GM19467 (cell line): ENCODE data around the gene STX5.
A peak's percentile ranks its signal among the peaks of the same experiment; 100 is the strongest.
"Not testable (repeated sequence)": the region's sequence is repeated elsewhere in the genome, so short reads cannot be mapped to it uniquely, and the experiment has no call there.

Experiments
- ATAC-seq: cut with Tn5 transposase; IDR thresholded peaks from one replicate; pipeline ENCODE4 v1.9.1; 2021; ENCODE audit warnings: mild to moderate bottlenecking, moderate library complexity; ENCODE audit not compliant: unreplicated experiment

STX5 gene

GRCh38 chr11:62832336-62833234, 734 bp upstream of the STX5 start, which contains the start of gene TEX54:
Gene TEX54 (minus strand): TSS chr11:62832841.
- no peak for ATAC-seq

DNA sequence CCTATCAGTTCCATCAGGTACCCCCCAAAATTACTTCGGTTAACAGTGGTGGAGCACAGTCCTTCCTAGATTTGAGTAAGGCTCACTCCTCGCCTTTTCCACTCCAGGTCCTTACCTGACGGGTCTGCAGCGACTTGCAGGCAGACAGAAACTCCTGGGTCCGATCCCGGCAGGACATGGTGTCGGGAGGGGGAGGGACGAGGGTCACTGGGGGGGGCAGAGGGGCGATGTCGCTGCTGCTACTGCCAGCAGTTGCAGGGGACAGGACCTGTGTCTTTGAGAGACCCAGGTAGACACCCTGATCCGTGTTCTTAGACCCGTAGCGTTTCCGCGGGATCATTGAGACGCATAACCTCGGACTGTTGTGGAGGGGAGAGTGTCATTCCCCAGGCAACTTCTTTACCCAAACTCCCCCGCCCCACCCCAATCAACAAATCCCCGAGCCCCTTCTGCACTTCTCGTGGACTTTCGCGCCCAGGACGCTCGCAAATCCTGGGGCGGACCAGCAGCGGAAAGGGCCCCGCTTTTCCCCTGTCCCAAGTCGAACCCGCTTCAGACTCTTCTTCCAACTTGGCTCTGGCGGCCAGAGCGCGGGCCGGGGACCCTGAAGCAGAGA, 839 bp downstream of the STX5 start:
- no peak for ATAC-seq

DNA sequence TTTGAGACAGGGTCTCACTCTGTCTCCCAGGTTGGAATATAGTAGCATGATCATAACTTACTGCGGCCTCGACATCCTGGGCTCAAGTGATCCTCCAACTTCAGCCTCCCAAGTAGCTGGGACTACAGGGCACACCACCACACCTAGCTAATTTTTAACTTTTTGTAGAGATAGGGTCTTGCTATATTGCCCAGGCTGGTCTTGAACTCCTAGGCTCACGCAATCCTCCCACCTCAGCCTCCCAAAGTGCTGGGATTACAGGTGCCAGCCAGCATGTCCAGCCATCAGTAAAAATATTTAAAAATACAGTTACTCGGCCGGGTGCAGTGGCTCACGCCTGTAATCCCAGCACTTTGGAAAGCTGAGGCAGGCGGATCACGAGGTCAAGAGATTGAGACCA, 3.7 kb downstream of the STX5 start:
- not testable (repeated sequence) for ATAC-seq

DNA sequence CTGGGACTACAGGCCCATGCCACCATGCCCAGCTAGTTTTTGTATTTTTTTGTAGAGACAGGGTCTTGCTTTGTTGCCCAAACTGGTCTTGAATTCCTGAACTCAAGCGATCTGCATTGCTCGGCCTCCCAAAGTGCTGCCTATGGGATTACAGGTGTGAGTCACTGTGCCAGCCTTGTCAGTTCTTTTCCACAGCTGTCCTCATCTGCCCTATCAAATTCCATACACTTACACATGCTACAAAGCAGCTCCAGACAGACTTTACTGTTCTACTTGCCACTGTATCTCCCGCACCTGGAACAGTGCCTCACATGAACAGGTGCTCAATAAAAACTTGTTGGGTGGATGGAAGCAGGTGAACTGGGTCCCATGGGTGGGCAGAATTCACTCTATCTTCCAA, 8.2 kb downstream of the STX5 start:
- no peak for ATAC-seq

- ATAC-seq: no peak
Measured at GRCh38 chr11:62817129-62817528, 14.7 kb downstream of the STX5 start.

GRCh38 chr11:62816557-62816956, 15.3 kb downstream of the STX5 start:
- no peak for ATAC-seq

DNA sequence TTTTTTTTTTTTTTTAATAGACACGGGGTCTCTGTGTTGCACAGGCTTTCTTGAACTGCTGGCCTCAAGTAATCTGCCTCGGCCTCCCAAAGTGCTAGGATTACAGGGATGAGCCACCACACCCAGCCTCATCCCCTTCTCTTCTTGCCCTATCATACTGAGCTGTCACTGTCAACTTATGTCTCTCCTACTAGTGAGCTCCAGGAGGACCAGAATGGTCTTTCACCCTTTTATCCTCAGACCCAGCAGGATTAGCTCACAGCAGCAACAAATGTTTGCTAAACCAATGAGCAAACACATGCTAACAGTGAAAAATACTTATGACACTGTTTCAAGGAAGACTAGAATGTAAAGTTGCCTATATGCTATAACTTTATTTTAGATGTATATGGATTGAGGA, 20.2 kb downstream of the STX5 start:
- ATAC-seq: no peak

DNA sequence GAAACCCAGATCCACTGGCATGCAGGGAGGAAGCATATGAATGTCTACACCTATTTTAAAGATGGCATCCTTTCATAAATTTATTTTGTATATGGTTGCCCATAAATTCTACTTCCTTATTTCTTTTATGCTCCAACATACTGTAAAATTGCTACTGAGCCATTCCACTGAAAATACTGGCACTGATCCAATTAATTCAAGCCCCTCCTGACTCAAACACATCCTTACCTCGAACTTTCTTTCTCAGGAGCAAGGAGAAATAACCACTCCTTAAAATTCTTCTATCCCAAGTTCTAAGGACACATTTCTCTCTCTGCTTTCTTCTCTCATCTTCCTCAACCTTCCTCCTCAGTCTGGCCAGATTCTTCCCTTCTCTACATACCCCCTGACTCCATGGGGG, 21.1 kb downstream of the STX5 start:
- ATAC-seq: no peak

GRCh38 chr11:62806611-62807121, 25.2 kb downstream of the STX5 start:
- ATAC-seq: no peak

- ATAC-seq: no peak
Measured at GRCh38 chr11:62805961-62806441, 25.9 kb downstream of the STX5 start.

GRCh38 chr11:62805076-62805892, 26.6 kb downstream of the STX5 start, which contains the start of gene NXF1:
Gene NXF1 (minus strand): TSS chr11:62805440. CDS start chr11:62805356, 84 bp downstream.
- ATAC-seq: peak; percentile 77

- ATAC-seq: no peak
Measured at GRCh38 chr11:62804310-62805075, 27.4 kb downstream of the STX5 start.

DNA sequence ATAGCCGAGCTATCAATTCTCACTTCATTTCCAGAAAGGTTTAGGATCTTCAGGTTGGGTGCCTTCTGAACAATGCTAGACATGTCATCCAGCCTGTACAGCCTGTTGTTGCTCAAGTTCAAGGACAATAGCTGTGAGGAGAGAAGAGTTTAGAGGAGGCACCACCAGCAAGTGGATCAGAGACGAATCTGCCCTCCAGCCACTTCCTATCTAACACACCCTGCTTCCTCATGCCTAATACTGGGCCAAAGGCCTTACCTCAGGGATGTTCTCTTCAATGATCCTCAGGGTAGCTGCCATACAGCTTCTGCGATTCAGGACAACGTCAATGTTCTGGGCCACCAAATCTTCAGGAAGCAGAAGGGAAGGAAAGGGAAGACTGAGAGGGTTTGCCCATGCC, 30.8 kb downstream of the STX5 start:
- ATAC-seq: no peak

DNA sequence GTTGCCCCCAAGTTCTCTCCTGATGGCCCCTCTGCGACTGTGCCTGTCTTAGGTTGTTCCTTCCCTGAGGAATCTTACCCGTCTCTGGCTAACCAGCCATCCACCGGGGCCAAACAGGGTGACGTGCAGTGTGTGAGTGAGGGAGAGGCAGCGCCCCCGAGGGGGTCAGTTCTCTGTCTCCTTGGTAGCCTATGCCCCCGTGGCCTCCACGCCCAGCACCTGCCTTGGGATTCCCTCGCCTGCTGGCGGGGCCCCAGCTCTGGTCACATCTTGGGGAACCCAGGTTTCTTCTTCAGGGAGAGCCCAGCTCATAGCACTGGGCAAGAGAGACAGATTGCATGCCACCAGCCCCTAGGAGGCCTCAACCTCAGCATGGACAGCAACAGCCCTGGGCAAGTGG, 32.4 kb downstream of the STX5 start:
- ATAC-seq: no peak

DNA sequence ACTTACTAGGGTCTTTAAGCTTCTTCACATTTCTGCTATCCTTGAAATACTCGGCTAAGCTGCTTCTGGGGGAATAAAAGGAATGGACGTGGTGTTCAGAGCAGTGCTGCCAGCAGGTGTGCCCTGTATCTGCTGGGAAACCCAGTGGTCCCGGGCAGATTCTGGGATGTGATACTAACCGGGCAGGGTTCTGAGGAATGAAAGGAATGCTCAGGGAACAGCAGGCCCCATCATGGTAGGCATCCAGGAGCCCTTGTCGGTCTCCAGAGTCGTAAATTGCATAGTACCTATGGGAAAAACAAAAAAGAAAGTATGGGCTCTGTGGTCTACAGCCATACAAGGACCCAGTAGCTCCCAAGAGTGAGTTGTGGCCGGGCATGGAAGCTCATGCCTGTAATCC, 35.6 kb downstream of the STX5 start:
- no peak for ATAC-seq

DNA sequence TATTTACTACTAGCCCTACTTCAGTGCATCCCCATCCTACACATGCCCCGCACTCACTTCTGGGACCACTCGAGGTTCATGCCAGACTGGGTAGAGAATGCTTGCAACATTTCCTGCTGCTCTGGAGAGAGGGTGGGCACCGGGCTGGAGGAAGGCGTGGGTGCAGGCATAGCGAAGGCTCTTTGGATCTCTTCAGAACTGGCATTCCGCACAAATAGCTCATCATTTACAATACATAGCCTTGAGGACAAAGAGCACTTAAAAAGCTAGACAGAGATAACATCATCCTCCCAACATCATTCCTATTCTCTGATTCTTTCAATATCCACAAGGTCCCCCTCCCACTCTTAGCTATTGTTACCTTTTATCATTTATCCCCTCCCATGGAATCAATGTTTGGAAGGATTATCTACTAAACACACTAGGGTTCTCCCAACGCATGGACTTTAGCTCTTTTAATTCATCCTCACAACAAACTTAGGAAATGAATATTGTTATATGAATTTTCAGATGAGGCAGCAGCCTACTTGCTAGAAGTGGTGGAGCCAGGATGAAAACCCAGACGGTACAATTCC, 37.6 kb downstream of the STX5 start:
- no peak for ATAC-seq

DNA sequence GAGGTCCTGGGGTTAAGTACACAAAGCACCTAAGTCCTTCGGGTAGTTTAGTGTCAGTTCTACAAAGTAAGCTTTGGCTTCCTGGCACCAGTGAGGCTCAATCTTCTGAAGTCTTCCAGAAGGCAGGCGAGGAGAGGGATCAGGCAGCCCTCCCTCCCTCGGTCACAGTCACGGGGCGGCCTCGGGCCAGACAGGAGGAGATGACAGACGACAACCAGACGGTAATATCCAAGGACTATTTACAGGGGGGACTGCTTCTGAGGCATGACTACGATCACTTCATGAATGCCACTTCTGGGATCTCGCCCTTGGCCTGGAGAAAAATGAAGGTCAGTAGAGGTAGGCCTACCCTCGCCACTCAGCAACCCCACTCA, 39.7 kb downstream of the STX5 start:
- no peak for ATAC-seq

GRCh38 chr11:62791501-62792201, 40.2 kb downstream of the STX5 start, which contains the start of gene TMEM223:
Gene TMEM223 (minus strand): TSS chr11:62792006. CDS start chr11:62791994, 12 bp downstream.
- peak; percentile 66 for ATAC-seq

- no peak for ATAC-seq
Measured at GRCh38 chr11:62789576-62789975, 42.3 kb downstream of the STX5 start.
